ENCODE data around the gene TMEM259.

The TMEM259 gene

GRCh38 chr19:984165-984967 lies 36.6 kb downstream of the TMEM259 start, which contains the start of gene WDR18:
Gene WDR18, plus strand, starts transcription at chr19:984345. Its CDS starts 9 bp downstream, at chr19:984354.
- Histone ChIP-seq H3K4me3 (peak within 1 kb of the TSS; percentile 97), H3K27ac (peak within 1 kb of the TSS; percentile 84 to 91)
- DNase-seq (ENCODE audit: low spot score) = peak; percentile 93
- TF ChIP-seq CTCF (IDR thresholded peaks at IDR 0.05) = no peak

GRCh38 chr19:982567-983170 lies 38.3 kb downstream of the TMEM259 start:
- peak; percentile 96 for TF ChIP-seq CTCF (IDR thresholded peaks at IDR 0.05)

GRCh38 chr19:980133-980998 lies 40.6 kb downstream of the TMEM259 start:
- Histone ChIP-seq H3K4me3 (no peak overlapping the region), H3K27ac (no peak overlapping the region)
- no peak for TF ChIP-seq CTCF (IDR thresholded peaks at IDR 0.05)
- DNase-seq (ENCODE audit: low spot score) = no peak

More at GRCh38 chr19:982567-983170, 38.3 kb downstream of the TMEM259 start:
- DNase-seq (ENCODE audit: low spot score) = no peak
- H3K27ac ChIP-seq = peak overlapping the region in 1 of 2 donors; percentile 57
- H3K4me3 ChIP-seq = peak overlapping the region; percentile 68

GRCh38 chr19:979318-979741 lies 41.6 kb downstream of the TMEM259 start:
- no peak for DNase-seq (ENCODE audit: low spot score)
- Histone ChIP-seq H3K4me3 (no peak overlapping the region), H3K27ac (no peak overlapping the region)
- TF ChIP-seq CTCF (IDR thresholded peaks at IDR 0.05) = no peak

- Histone ChIP-seq H3K4me3 (no peak overlapping the region), H3K27ac (no peak overlapping the region)
- TF ChIP-seq CTCF (IDR thresholded peaks at IDR 0.05) = no peak
- DNase-seq (ENCODE audit: low spot score) = no peak
These were observed 43.9 kb downstream of the TMEM259 start for GRCh38 chr19:977058-977464.

- H3K4me3 ChIP-seq = no peak overlapping the region
- DNase-seq (ENCODE audit: low spot score) = no peak
- TF ChIP-seq CTCF (IDR thresholded peaks at IDR 0.05) = no peak
- no peak overlapping the region for H3K27ac ChIP-seq
These were observed 44.4 kb downstream of the TMEM259 start for GRCh38 chr19:976476-976875.

Measured in coronary artery (tissue), 2 donors.